GM18499 (cell line): Measurements from ENCODE around the gene PALD1.

Experiments
- ATAC-seq: cut with Tn5 transposase; IDR thresholded peaks from one replicate; pipeline ENCODE4 v1.9.1; 2021; ENCODE audit warnings: moderate number of reproducible peaks; ENCODE audit not compliant: insufficient read depth, unreplicated experiment

The PALD1 gene

GRCh38 chr10:70478191-70479164 is at the start of gene PALD1:
PALD1 (plus strand) TSS chr10:70478767; CDS start chr10:70525952, 47,185 bp downstream.
- no peak for ATAC-seq

- no peak for ATAC-seq
Observed at GRCh38 chr10:70430493-70431445, 47.8 kb upstream of the PALD1 start.

DNA sequence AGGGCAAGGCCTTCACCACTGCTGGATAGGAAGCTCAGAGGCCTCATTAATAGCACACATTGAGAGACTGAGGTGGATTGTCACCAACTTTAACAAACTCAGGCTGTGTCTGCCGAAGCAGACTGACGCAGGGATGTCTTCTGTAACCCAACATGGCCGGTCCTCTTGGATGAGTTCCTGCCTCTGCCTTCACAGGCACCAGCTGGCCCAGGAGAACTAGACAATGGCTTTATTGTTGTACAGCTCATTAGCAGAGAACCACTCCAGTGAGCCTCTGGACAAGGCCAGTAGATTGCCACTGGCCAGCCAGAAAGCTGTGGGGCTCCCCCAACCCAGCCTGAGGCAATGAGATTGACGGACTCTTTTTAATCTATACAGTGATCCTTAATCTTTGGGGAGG is 46.5 kb upstream of the PALD1 start:
- no peak for ATAC-seq

DNA sequence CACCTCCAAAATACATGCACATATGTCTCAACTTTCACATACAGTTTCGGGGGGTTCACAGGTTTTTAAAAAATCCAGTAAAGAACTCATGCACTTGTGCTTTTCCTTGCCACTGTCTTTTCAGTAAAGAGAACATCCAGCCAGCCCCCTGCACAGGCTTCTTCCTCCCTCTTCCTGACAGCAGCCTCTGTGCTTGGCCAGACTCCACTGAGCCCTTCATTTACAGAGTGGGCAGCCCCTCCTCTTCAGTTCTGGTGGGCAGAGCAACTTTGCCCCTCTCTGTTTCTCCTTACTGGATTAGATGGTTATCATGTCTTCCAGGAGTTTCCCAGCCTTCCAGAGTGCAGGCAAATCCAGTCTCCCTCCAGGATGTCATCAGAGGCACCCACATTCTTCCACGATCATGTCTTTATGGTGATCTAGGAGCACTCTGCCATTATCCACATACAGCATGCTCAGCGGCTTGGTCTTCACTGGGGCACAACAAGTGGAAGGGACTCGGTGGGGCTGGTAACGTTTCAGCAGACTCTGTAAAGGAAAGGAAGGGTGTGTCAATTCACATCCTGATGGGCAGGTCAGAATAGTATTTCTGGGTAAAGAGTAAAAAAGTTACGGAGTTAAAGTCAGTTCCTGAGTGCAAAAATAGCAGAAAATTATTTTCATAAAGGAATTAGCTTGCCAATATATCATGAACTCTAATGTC is 45.9 kb upstream of the PALD1 start:
- ATAC-seq = no peak

DNA sequence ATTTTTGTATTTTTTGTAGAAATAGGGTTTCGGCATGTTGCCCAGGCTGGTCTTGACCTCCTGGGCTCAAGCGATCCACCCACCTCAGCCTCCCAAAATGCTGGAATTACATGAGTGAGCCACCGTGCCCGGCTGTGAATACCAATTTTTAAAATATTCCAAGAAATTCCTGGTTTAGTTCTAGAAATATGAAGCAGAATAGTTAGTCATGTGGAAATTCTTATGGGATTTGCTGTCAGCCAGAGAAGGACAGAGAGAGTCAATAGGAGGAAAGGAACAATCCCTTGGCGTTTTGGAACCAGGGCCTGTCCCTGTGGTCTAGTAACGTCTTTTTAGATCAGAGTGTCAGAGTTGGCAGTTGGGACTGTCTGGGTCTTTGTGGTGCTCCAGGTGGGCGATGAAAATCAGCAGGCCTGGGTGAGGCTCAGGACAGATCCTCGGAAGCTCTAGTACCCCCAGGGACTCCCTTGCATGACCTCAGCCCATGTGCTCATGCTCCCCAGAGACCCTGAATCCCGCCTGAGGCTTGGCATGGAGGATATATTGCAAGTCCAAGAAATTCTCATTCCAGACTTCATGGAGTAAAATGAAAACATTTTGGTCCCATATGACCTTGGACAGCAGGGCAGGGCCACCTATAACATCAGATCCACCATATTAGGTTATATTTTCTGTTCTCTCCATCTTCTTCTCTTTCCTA is 44.8 kb upstream of the PALD1 start:
- no peak for ATAC-seq

- no peak for ATAC-seq
Observed at GRCh38 chr10:70435241-70436085, 43.1 kb upstream of the PALD1 start.

DNA sequence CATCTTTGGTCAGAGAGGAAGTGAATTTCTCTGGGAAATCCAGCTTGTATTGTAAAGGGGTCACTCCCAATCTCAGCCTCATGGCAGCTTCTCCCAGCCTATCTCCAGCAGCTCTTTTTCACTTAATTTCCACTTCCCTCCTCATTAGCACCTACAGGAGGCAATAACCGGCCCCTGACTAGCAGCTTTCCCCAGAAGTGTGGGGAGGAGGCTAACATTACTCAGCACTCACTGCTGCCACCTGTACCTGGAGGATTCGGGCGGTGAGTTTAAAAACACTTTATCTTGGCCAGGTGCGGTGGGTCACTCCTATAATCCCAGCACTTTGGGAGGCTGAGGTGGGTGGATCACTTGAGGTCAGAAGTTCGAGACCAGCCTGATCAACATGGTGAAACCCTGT is 40.8 kb upstream of the PALD1 start:
- ATAC-seq = no peak

GRCh38 chr10:70440296-70441160 is 38.0 kb upstream of the PALD1 start:
- ATAC-seq = no peak

GRCh38 chr10:70441161-70441894 is 37.2 kb upstream of the PALD1 start, which contains the start of gene NODAL:
NODAL (minus strand) TSS chr10:70441681; CDS start chr10:70441667, 14 bp downstream.
- no peak for ATAC-seq

DNA sequence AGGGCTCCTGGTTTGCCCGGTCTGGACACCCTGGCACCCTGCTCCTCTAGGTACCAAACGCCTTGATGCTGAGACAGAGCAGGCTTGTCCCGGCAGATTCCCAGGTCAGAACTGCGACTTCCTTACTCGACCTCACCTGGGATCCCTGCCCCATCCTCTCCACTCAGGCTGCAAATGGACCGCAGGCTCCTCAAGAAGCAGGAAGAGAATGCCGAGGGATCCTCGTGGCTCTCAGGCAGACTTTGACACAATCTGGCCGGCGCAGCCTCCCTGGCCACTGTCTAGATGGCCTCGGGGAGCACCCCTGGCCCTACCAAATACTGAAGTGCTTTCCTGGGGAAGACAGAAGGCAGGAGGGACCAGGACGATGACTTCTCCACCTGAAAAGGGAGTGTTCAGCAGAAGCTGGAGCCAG is 36.7 kb upstream of the PALD1 start:
- ATAC-seq = no peak

DNA sequence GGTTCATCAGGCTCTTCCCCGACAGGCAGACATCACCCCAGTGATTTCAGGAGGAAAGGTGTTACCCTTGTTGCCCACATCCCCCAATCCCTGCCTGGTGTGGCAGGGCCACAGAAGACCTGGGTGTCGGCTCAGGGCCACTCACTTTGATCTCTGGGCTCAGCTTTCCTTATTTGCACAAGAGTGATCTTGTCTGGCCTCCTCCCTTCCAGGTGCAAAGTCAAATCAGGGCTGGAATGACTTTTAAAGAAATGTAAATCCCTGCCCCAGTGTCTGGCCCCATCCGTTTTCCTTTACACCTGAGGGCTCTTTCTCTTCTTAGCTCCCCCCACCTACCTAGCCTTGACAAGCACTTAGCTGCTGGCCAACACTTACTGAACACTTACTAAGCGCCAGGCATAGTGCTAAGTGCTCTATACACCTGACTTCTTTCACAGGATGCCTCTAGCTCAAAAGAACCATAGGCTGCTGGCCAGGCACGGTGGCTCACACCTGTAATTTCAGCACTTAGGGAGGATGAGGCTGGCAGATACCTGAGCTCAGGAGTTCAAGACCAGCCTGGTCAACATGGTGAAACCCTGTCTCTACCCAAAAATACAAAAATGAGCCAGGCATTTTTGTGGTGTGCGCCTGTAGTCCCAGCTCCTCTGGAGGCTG is 36.1 kb upstream of the PALD1 start:
- no peak for ATAC-seq

DNA sequence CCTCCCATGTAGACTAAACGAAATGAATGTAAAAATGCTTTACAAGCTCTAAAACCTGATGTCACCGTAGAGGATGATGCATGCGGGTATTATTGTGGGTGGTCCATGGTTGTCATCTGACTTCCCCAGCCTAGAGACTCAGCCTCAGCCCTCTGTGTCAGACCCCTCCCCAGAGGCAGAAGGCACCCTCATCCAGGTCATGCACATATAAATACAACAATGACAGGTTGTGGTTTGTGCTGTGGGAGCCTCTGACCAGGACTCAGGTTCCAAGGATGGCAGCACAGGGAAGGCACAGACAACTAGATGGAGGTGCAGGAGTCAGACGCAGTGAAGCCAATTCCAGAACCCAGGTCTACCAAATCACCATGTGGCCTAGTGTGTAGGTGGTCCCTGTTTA is 33.8 kb upstream of the PALD1 start:
- ATAC-seq = no peak

DNA sequence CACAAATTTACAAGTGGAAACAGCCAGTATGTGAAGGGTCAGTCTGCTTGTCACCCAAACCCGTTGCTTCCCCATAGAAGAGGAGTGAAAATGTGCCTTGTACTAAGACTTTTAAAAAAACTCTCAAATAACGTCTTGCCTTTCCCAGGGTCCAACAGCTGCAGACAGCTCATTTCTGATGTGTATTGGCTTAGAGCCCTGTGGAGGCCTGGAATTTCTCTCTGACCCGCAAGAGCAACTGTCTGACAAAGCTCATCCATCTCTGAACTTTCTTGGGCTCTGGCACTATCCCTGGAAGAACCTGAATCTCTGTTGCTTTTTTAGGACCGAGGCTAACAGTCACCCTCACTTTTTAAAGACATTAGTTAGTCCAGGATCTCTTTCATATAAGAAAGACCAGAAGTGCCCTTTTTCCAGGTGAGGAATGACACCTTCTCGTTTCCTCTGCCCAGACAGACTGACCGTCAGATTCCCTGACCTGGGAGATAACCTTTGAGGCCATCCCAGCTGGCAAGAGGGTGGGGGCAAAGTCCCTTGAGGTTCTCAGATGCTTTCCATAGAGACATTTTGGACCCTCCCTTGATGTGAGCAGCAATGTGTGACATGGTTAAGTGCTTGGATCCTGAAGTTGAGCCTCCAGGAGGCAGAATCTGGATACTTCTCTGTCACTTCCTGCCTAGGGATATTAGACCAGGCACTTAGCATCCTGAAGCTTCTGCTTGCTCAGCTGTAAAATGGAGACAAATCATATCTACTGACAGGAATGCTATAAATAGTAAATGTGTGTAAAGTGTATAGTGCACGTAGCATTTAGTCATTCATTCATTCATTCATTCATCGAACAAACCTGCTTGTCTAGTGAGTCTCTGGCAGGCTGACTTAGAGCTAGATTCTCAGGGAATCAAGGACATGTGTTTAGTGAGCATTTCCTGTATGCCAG is 32.6 kb upstream of the PALD1 start:
- ATAC-seq = no peak

GRCh38 chr10:70448236-70448635 is 30.3 kb upstream of the PALD1 start:
- ATAC-seq = no peak

DNA sequence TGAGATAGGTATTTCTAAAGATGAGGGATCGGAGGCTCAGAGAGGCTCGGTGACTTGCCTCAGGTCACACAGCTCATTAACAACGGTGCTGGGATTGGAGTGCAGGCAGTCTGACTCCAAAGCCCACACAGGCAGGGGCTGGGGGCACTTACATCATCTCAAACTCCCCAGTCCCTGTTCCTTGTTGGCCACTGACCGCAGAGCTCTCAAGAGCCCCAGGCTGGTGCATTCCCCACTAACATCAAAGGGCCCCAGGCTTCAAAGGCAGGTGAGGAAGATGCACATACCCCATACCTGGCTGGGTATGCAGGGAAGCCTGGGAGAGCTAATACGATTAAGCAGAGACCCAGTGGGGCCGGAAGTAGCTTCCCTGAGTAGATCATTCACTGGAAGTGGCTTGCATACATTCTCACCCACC is 23.3 kb upstream of the PALD1 start:
- ATAC-seq = no peak

DNA sequence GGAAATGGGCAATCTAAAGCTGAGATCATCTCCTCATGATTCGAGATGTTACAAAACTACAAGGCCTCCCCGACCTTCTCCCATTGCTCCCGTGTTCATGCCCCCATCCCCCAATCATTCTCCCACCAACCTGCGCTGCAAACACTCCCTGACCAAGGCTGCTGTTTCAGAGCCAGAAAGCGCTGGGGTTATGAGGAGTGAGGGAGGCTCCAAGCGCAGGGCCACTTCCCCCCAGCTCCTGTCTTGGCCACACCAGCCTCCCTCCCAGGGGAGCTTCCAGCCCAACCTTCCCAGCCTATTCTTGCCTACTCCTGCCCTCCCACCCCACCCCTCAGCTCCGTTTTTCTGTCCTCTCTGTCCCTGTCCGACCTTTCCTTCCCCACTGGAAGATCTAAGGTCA is 22.4 kb upstream of the PALD1 start:
- no peak for ATAC-seq
